Measurements from ENCODE around the gene FGF6.

Gene FGF6

DNA sequence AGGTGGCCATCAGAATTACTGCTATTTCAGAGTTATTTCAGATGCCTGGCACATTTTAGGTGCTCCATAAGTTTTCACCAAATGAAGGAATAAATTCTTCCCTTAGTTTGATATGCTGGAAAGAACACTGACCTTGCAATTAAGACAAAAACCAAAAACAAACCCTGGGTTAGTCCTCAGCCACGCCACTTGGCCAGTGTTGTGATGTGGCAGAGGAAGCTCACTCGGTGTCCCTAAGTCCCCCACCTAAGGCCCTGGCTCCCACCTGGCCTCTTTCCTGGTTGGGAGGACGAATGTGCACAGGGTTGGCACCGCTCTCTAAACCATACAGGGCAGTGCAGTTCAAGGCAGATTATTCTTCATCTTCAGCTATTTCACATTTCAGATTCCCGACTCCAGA, 52.4 kb downstream of the FGF6 start:
- no peak for DNase-seq (ENCODE audit: extremely low spot score)
- ChIA-PET POLR2A (no interaction called here), CTCF (no interaction called here)
- TF ChIP-seq BHLHE40 (IDR thresholded peaks at IDR 0.05; ENCODE audit: borderline replicate concordance) (no peak), ZNF384 (IDR thresholded peaks at IDR 0.05) (no peak), FOXM1 (IDR thresholded peaks at IDR 0.05; ENCODE audit: borderline replicate concordance) (no peak), ELF4 (IDR thresholded peaks at IDR 0.05) (no peak), HDGF (IDR thresholded peaks at IDR 0.05; ENCODE audit: borderline replicate concordance) (no peak), NFRKB (IDR thresholded peaks at IDR 0.05) (no peak), TARDBP (IDR thresholded peaks at IDR 0.05) (no peak), FOXA1 (IDR thresholded peaks at IDR 0.05) (no peak), ARNT (IDR thresholded peaks at IDR 0.05) (no peak), L3MBTL2 (conservative IDR thresholded peaks at IDR 0.05) (no peak), LEF1 (IDR thresholded peaks at IDR 0.05; ENCODE audit: borderline replicate concordance) (no peak), SP1 (IDR thresholded peaks at IDR 0.05) (no peak), SUZ12 (IDR thresholded peaks at IDR 0.05) (no peak)
- TF ChIP-seq, protein P1, sequence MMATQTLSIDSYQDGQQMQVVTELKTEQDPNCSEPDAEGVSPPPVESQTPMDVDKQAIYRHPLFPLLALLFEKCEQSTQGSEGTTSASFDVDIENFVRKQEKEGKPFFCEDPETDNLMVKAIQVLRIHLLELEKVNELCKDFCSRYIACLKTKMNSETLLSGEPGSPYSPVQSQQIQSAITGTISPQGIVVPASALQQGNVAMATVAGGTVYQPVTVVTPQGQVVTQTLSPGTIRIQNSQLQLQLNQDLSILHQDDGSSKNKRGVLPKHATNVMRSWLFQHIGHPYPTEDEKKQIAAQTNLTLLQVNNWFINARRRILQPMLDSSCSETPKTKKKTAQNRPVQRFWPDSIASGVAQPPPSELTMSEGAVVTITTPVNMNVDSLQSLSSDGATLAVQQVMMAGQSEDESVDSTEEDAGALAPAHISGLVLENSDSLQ (IDR thresholded peaks at IDR 0.05): no peak

DNA sequence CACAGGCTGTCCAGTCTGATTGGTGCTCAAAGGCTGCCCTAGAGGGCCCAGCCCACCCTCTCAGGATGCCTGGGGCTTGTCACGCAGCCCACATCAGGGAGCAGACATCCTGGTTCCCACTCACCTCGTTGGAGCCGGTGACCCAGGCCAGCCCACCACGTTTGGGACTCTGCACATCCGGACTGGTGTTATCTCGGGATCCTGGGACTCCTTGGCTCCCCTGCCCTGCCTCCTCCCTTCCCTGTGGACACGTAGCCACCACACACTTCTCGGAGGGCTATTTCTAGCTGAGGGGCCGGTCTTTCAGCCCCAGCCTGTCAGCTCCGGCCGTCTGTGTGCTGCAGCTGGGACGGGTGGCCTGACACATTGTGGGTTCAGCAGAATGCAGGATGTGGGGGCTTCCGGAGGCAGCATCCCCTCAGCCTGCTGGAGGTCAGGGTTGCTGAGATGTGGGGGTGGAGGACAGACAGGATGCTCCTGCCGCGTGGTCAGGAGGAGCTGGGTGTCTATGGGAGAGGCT, 53.3 kb downstream of the FGF6 start:
- CTCF ChIA-PET: interaction anchor here (0.6 kb wide), 1 partner anchor 507 kb away, joined by 3 read pairs; no protein-coding TSS in a partner anchor
- DNase-seq (ENCODE audit: extremely low spot score): no peak
- TF ChIP-seq TARDBP (IDR thresholded peaks at IDR 0.05) (no peak), CTBP1 (IDR thresholded peaks at IDR 0.05; ENCODE audit: borderline replicate concordance) (no peak)
- POLR2A ChIA-PET: no interaction called here

DNA sequence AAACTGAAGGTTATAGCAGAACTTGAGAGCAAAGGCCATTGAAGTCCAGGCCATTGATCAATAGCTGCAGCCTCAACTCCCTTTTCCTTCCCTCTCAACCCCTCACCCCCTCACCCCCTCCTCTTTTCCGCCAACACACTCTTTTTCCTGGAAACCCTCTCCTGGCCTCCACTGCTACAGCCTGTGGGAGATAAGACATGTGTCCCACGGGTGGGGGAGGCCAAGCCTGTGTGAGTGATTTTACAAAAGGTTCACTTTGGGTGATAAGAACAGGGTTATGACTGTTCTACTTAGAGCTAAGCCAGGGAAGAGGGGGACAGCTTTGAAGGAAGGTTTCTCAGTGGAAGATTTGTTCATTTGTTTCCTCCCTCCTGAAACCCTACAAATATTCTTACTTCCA, 57.0 kb downstream of the FGF6 start:
- no peak for DNase-seq (ENCODE audit: extremely low spot score)
- ChIA-PET CTCF (interaction anchor here (1.0 kb wide), 1 partner anchor 112 kb away, joined by 3 read pairs; no protein-coding TSS in a partner anchor), POLR2A (no interaction called here)
- TF ChIP-seq L3MBTL2 (conservative IDR thresholded peaks at IDR 0.05) (no peak), FOXK2 (IDR thresholded peaks at IDR 0.05) (no peak), SUZ12 (IDR thresholded peaks at IDR 0.05) (no peak), ELF4 (IDR thresholded peaks at IDR 0.05) (no peak), FOXM1 (IDR thresholded peaks at IDR 0.05; ENCODE audit: borderline replicate concordance) (no peak), FOXA1 (IDR thresholded peaks at IDR 0.05) (no peak), HDGF (IDR thresholded peaks at IDR 0.05; ENCODE audit: borderline replicate concordance) (no peak), BHLHE40 (IDR thresholded peaks at IDR 0.05; ENCODE audit: borderline replicate concordance) (no peak), SP1 (IDR thresholded peaks at IDR 0.05) (no peak), ZNF384 (IDR thresholded peaks at IDR 0.05) (no peak), CTBP1 (IDR thresholded peaks at IDR 0.05; ENCODE audit: borderline replicate concordance) (no peak), NFRKB (IDR thresholded peaks at IDR 0.05) (no peak), TARDBP (IDR thresholded peaks at IDR 0.05) (no peak), ARNT (IDR thresholded peaks at IDR 0.05) (no peak), LEF1 (IDR thresholded peaks at IDR 0.05; ENCODE audit: borderline replicate concordance) (no peak)
- TF ChIP-seq, protein P1 (IDR thresholded peaks at IDR 0.05): no peak

DNA sequence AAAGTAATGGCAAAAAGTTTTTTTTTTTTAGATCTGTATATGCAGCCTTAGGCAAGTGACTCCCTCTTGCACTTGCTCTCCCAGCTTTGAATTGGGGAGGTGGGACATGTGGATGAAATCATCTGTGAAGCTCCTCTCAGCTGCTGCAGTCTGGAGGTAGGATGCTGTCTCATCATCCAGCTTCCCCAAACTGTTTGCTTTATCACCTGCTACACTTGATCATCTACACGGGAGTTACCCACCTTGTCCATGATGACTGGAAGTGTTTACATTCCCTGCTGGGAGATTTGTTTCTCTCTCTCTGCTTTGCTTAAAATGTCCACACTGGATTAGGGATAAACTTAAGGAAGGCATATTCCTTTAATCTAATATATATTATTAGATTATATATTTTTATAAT, 57.6 kb downstream of the FGF6 start:
- DNase-seq (ENCODE audit: extremely low spot score): no peak
- ChIA-PET POLR2A (no interaction called here), CTCF (interaction anchor here (1.0 kb wide), 1 partner anchor 111 kb away, joined by 3 read pairs; no protein-coding TSS in a partner anchor)
- TF ChIP-seq LEF1 (IDR thresholded peaks at IDR 0.05; ENCODE audit: borderline replicate concordance): no peak
- TF ChIP-seq ARNT (IDR thresholded peaks at IDR 0.05): no peak
- TF ChIP-seq, protein P1 (IDR thresholded peaks at IDR 0.05): no peak
- TF ChIP-seq BHLHE40 (IDR thresholded peaks at IDR 0.05; ENCODE audit: borderline replicate concordance): no peak
- no peak for TF ChIP-seq FOXK2 (IDR thresholded peaks at IDR 0.05)
- no peak for TF ChIP-seq ZNF384 (IDR thresholded peaks at IDR 0.05)
- no peak for TF ChIP-seq CTBP1 (IDR thresholded peaks at IDR 0.05; ENCODE audit: borderline replicate concordance)
- TF ChIP-seq FOXA1 (IDR thresholded peaks at IDR 0.05): no peak
- no peak for TF ChIP-seq TARDBP (IDR thresholded peaks at IDR 0.05)
- TF ChIP-seq ELF4 (IDR thresholded peaks at IDR 0.05): no peak

DNA sequence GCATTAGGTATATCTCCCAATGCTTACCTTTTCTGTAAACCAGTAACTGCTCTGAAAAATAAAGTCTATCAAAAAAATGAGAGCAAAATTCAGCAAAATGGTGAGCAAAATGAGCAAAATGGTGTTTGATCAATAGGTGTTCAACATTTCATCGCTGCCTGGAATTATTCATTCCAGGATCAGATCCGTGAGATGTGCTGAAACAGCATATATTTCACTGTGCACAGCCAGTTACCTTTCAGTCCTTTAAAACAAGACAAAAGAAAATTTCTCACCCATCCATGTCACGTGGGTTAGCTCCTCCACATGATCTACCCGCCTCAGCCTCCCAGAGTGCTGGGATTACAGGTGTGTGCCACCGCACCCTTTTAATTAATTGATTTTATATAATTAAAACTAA, 58.0 kb downstream of the FGF6 start:
- CTCF ChIA-PET: no interaction called here
- TF ChIP-seq TARDBP (IDR thresholded peaks at IDR 0.05) (no peak), FOXM1 (IDR thresholded peaks at IDR 0.05; ENCODE audit: borderline replicate concordance) (no peak), L3MBTL2 (conservative IDR thresholded peaks at IDR 0.05) (no peak), SP1 (IDR thresholded peaks at IDR 0.05) (no peak), SUZ12 (IDR thresholded peaks at IDR 0.05) (no peak), CTBP1 (IDR thresholded peaks at IDR 0.05; ENCODE audit: borderline replicate concordance) (no peak), LEF1 (IDR thresholded peaks at IDR 0.05; ENCODE audit: borderline replicate concordance) (no peak), ZNF384 (IDR thresholded peaks at IDR 0.05) (no peak), FOXK2 (IDR thresholded peaks at IDR 0.05) (no peak), ELF4 (IDR thresholded peaks at IDR 0.05) (no peak), HDGF (IDR thresholded peaks at IDR 0.05; ENCODE audit: borderline replicate concordance) (no peak), ARNT (IDR thresholded peaks at IDR 0.05) (no peak), FOXA1 (IDR thresholded peaks at IDR 0.05) (no peak), NFRKB (IDR thresholded peaks at IDR 0.05) (no peak), BHLHE40 (IDR thresholded peaks at IDR 0.05; ENCODE audit: borderline replicate concordance) (no peak)
- TF ChIP-seq, protein P1 (IDR thresholded peaks at IDR 0.05): no peak
- no peak for DNase-seq (ENCODE audit: extremely low spot score)
- POLR2A ChIA-PET: no interaction called here

DNA sequence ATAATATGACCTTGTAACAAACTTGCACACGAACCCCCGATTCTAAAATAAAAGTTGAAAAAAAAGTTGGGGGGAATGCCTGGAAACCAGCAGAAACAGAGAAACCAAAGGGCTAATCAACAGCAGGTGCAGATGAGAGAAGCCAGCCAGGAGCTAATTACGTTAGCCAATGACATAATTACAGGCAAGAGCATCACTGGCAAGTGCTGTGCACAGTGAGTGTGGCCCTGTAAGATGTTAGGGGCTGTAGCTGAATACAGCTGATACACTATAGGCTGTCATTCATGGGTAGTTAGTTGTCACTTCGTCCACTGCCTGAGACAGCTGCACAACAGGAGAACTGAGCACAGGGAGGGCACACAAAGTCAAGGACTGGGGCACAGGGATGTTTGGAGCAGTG, 58.8 kb downstream of the FGF6 start:
- POLR2A ChIA-PET: no interaction called here
- CTCF ChIA-PET: no interaction called here
- no peak for DNase-seq (ENCODE audit: extremely low spot score)
- no peak for TF ChIP-seq FOXM1 (IDR thresholded peaks at IDR 0.05; ENCODE audit: borderline replicate concordance)
- no peak for TF ChIP-seq ELF4 (IDR thresholded peaks at IDR 0.05)
- TF ChIP-seq FOXK2 (IDR thresholded peaks at IDR 0.05): no peak
- TF ChIP-seq ZNF384 (IDR thresholded peaks at IDR 0.05): no peak
- TF ChIP-seq SP1 (IDR thresholded peaks at IDR 0.05): no peak
- TF ChIP-seq HDGF (IDR thresholded peaks at IDR 0.05; ENCODE audit: borderline replicate concordance): no peak
- no peak for TF ChIP-seq ARNT (IDR thresholded peaks at IDR 0.05)
- TF ChIP-seq FOXA1 (IDR thresholded peaks at IDR 0.05): no peak
- no peak for TF ChIP-seq SUZ12 (IDR thresholded peaks at IDR 0.05)
- TF ChIP-seq TARDBP (IDR thresholded peaks at IDR 0.05): no peak
- TF ChIP-seq NFRKB (IDR thresholded peaks at IDR 0.05): no peak
- no peak for TF ChIP-seq CTBP1 (IDR thresholded peaks at IDR 0.05; ENCODE audit: borderline replicate concordance)
- no peak for TF ChIP-seq BHLHE40 (IDR thresholded peaks at IDR 0.05; ENCODE audit: borderline replicate concordance)
- no peak for TF ChIP-seq LEF1 (IDR thresholded peaks at IDR 0.05; ENCODE audit: borderline replicate concordance)
- TF ChIP-seq, protein P1 (IDR thresholded peaks at IDR 0.05): no peak
- no peak for TF ChIP-seq L3MBTL2 (conservative IDR thresholded peaks at IDR 0.05)
